Left lung (tissue), 10 donors: Measurements from ENCODE around the gene PSMD12. TPM values are rescaled to one million over a fixed set of nuclear protein-coding genes. Genes with fewer than 3 reads are reported as not detected.
"Not testable (repeated sequence)": the region's sequence is repeated elsewhere in the genome, so short reads cannot be mapped to it uniquely, and the experiment has no call there.

Experiments used
- ATAC-seq: fragments of 200-7000 bp; cut with Tn5 transposase; one replicate; pipeline ENCODE4 v1.9.1; 2020; ENCODE audit warnings: moderate library complexity
- DNase-seq, 4 donors: peaks; one replicate each; pipeline ENCODE4 v3.0.0-alpha.2; 2013 to 2020
- H3K27ac ChIP-seq, 2 donors: fragments of 200-600 bp; sonication (generic) in 1 of 2; one replicate each; pipeline versions ENCODE4 v1.5.0 to v1.8.0; 2020 to 2021
- H3K27me3 ChIP-seq, 2 donors: fragments of 200-600 bp; sonication (generic) in 1 of 2; one replicate each; pipeline versions ENCODE4 v1.5.0 to v1.8.0; 2020 to 2021
- H3K36me3 ChIP-seq, 2 donors: fragments of 200-600 bp; sonication (generic) in 1 of 2; one replicate each; pipeline versions ENCODE4 v1.5.0 to v1.8.0; 2020 to 2021
- H3K4me1 ChIP-seq, 2 donors: fragments of 200-600 bp; one replicate each; pipeline ENCODE4 v1.8.0; 2021
- H3K4me3 ChIP-seq, 2 donors: fragments of 200-600 bp; sonication (generic) in 1 of 2; one replicate each; pipeline versions ENCODE4 v1.5.0 to v1.8.0; 2020 to 2021; ENCODE audit warnings: mild to moderate bottlenecking in 1 of 2
- H3K9me3 ChIP-seq, 2 donors: fragments of 200-600 bp; sonication (generic) in 1 of 2; one replicate each; pipeline versions ENCODE4 v1.5.0 to v1.8.0; 2020 to 2021
- intact Hi-C, 2 donors: fragments of 100-400 bp; cut with DNase I; formaldehyde crosslinking; loops; one replicate each; pipeline versions ENCODE4 v1.11.2 to v1.14.2; 2022
- polyA plus RNA-seq, 6 donors: library from polyadenylated mRNA; unstranded; fragments of 120-200 nt; gene quantifications; one replicate each; pipeline ENCODE4 v1.2.1, GENCODE V29; 2013; ENCODE audit not compliant: insufficient read length in 6 of 6
- total RNA-seq, 2 donors: library from RNA; stranded (reverse); fragmentation: NEBNext Ultra II Directional; extraction: Animal tissue kit (Norgen Biotek cat#: 25700); gene quantifications; one replicate each; pipeline ENCODE4 v1.2.1, GENCODE V29; 2021
- TF ChIP-seq, protein P1 (sequence below), 2 donors: fragments of 200-600 bp; sonication (generic) in 1 of 2; IDR thresholded peaks; one replicate each; pipeline versions ENCODE4 v1.5.0 to v1.8.0; 2021; ENCODE audit warnings: antibody characterized with exemption in 2 of 2
- donor health status: DM: no; HTN: yes; CAD: no.
- donor health status: DM: no; HTN: no; CAD: no.

The PSMD12 gene
- total and polyA plus RNA-seq, 8 donors = 40.0 to 56.6 (median 43.5) TPM

DNA sequence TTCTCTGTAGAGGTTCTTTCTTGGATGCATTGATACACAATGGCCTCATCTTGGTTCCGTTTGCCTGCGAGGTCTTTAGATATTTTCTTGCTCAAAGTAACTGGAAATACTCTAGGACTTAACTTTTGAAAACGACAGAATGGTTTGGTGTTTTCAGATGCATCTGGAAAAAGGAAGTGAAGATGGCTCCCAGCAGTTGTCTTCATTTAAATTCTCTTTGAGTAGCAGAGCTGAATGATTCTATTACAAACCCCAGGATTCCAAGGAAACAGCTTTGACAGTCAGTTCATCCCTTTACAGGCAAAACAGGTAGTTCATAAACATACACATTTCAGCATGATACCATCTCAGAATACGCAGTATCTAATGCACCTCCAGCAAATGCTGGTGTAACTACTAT is 54.8 kb downstream of the PSMD12 start:
- Histone ChIP-seq H3K9me3 (no peaks in the 10 kb centered on the region), H3K4me3 (no peak overlapping the region), H3K36me3 (no peaks in the 10 kb centered on the region), H3K4me1 (peaks cover 0 to 16% of the 10 kb centered on the region in 2 donors), H3K27ac (peak overlapping the region in 1 of 2 donors; percentile 41), H3K27me3 (no peaks in the 10 kb centered on the region)
- intact Hi-C loops = no loop called here
- DNase-seq (no peak), ATAC-seq (no peak)
- TF ChIP-seq, protein P1, sequence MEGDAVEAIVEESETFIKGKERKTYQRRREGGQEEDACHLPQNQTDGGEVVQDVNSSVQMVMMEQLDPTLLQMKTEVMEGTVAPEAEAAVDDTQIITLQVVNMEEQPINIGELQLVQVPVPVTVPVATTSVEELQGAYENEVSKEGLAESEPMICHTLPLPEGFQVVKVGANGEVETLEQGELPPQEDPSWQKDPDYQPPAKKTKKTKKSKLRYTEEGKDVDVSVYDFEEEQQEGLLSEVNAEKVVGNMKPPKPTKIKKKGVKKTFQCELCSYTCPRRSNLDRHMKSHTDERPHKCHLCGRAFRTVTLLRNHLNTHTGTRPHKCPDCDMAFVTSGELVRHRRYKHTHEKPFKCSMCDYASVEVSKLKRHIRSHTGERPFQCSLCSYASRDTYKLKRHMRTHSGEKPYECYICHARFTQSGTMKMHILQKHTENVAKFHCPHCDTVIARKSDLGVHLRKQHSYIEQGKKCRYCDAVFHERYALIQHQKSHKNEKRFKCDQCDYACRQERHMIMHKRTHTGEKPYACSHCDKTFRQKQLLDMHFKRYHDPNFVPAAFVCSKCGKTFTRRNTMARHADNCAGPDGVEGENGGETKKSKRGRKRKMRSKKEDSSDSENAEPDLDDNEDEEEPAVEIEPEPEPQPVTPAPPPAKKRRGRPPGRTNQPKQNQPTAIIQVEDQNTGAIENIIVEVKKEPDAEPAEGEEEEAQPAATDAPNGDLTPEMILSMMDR (IDR thresholded peaks at IDR 0.05) = no peak

DNA sequence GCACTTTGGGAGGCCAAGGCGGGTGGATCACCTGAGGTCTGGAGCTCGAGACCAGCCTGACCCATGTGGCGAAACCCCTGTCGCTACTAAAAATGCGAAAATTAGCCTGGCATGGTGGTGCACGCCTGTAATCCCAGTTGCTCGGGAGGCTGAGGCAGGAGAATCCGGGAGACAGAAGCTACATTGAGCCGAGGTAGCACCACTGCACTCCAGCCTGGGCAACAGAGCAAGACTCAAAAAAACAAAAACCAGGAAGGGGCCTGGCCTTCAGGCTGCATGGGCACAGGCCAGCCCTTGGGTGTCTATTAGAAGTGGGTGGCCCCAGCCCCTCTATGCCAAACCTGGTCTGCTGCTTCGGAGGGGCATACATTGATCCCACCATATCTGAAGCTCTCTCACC is 56.0 kb downstream of the PSMD12 start:
- H3K27ac ChIP-seq = no peak overlapping the region
- H3K9me3 ChIP-seq = no peaks in the 10 kb centered on the region
- H3K27me3 ChIP-seq = no peaks in the 10 kb centered on the region
- TF ChIP-seq, protein P1 (IDR thresholded peaks at IDR 0.05) = no peak
- ATAC-seq (no peak), DNase-seq (no peak)
- H3K4me1 ChIP-seq = peaks cover 0 to 16% of the 10 kb centered on the region in 2 donors
- H3K36me3 ChIP-seq = no peaks in the 10 kb centered on the region
- intact Hi-C loops = no loop called here
- no peak overlapping the region for H3K4me3 ChIP-seq

DNA sequence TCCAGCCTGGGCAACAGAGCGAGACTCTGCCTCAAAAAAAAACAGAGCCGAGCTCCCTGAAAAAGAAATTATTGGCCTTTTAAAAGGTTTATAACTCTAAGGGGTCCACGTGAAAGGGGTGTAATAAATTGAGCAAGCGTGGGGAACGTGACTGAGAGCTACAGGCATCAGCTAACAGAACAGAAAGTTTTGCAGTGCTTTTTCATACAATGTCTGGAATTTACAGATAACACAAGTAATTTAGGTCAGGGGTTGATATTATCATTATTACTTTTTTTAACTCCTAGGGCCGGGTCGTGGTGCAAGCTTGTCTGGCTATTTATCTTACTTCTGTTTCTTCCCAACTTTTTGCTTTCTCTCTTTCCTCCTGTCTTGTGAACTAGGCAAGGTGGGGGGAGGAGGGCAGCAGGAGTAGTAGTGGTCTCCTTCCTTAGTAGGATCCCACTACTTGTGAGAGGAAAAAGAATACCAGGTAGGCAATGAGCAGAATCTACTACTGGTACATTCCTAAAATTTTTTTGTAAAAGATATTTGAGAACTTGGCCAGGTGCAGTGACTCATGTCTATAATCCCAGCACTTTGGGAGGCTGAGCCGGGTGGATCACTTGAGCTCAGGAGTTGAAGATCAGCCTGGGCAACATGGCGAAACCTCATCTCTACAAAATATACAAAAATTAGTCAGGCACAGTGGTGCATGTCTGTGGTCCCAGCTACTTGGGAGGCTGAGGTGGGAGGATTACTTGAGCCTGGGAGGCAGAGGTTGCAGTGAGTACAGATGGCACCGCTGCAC is 60.7 kb downstream of the PSMD12 start:
- intact Hi-C loops, H3K27ac ChIP-seq, H3K4me1 ChIP-seq, H3K36me3 ChIP-seq, H3K4me3 ChIP-seq, H3K27me3 ChIP-seq, H3K9me3 ChIP-seq, DNase-seq: not testable (repeated sequence)
- peak; percentile 18 for ATAC-seq

DNA sequence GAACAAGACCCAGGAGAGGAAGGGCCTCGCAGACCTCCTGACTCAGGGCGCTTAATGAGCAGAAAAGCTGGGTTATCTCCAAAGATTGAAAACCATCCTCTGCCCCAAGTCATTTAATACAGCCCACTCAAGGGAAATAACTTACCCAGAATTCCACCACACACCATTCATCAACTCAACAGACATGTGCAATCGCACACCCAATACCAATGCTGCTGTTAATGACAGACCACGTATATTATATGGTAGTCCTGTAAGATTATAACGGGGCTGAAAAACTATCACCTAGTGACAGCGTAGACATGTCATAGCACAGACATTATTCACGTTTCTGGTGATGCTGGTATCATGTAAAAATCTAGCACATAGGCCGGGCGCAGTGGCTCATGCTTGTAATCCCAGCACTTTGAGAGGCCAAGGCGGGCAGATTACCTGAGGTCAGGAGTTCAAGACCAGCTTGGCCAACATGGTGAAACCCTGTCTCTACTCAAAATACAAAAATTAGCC is 68.9 kb downstream of the PSMD12 start:
- no peaks in the 10 kb centered on the region for H3K36me3 ChIP-seq
- no peak for DNase-seq
- no peak overlapping the region for H3K27ac ChIP-seq
- TF ChIP-seq, protein P1 (IDR thresholded peaks at IDR 0.05) = no peak
- no peaks in the 10 kb centered on the region for H3K9me3 ChIP-seq
- H3K27me3 ChIP-seq = no peaks in the 10 kb centered on the region
- no peak for ATAC-seq
- H3K4me1 ChIP-seq = no peaks in the 10 kb centered on the region
- no peak overlapping the region for H3K4me3 ChIP-seq
- intact Hi-C loops = no loop called here

DNA sequence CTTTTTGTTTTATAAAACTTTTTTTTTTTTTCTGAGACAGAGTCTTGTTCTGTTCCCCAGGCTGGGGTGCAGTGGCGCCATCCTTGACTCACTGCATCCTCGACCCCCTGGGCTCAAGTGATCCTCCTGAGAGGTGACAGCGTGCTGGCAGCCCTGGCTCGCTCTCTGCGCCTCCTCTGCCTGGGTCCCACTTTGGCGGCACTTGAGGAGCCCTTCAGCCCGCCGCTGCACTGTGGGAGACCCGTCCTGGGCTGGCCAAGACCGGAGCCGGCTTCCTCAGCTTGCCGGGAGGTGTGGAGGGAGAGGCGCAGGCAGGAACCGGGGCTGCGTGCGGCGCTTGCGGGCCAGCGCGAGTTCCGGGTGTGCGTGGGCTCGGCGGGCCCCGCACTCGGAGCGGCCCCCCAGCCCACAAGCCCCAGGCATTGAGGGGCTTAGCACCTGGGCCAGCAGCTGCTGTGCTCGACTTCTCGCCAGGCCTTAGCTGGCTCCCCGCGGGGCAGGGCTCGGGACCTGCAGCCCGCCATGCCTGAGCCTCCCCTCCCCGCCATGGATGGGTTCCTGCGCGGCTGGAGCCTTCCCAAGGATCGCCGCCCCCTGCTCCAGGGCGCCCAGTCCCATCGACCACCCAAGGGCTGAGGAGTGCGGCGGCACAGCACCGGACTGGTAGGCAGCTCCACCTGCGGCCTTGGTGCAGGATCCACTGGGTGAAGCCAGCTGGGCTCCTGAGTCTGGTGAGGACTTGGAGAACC is 71.8 kb downstream of the PSMD12 start:
- Histone ChIP-seq H3K4me3 (no peak overlapping the region), H3K36me3 (no peaks in the 10 kb centered on the region), H3K27me3 (no peaks in the 10 kb centered on the region), H3K4me1 (peaks cover 3% of the 10 kb centered on the region in 2 donors), H3K9me3 (no peaks in the 10 kb centered on the region), H3K27ac (no peak overlapping the region)
- ATAC-seq = no peak
- DNase-seq = no peak
- TF ChIP-seq, protein P1 (IDR thresholded peaks at IDR 0.05) = no peak
- intact Hi-C loops = no loop called here
